ENCODE measurements around the gene AUTS2.

AUTS2 gene

GRCh38 chr7:70371652-70372051 is 773.4 kb downstream of the AUTS2 start:
- DNase-seq: no peak

- DNase-seq: peak; percentile 88
Measured at GRCh38 chr7:70372768-70373515, 774.7 kb downstream of the AUTS2 start.

GRCh38 chr7:70374772-70375533 is 776.7 kb downstream of the AUTS2 start:
- peak; percentile 48 for DNase-seq

GRCh38 chr7:70376561-70377031 is 778.3 kb downstream of the AUTS2 start:
- peak; percentile 41 for DNase-seq

- no peak for DNase-seq
Measured at GRCh38 chr7:70377957-70378356, 779.7 kb downstream of the AUTS2 start.

- no peak for DNase-seq
Measured at GRCh38 chr7:70379210-70379609, 780.9 kb downstream of the AUTS2 start.

GRCh38 chr7:70380421-70381015 is 782.2 kb downstream of the AUTS2 start:
- DNase-seq: no peak

- DNase-seq: peak; percentile 50
Measured at GRCh38 chr7:70383066-70383782, 784.9 kb downstream of the AUTS2 start.

GRCh38 chr7:70384024-70384423 is 785.7 kb downstream of the AUTS2 start:
- peak; percentile 49 for DNase-seq

- DNase-seq: no peak
Measured at GRCh38 chr7:70384891-70385290, 786.6 kb downstream of the AUTS2 start.

GRCh38 chr7:70387217-70387616 is 788.9 kb downstream of the AUTS2 start:
- DNase-seq: no peak

GRCh38 chr7:70389531-70390151 is 791.4 kb downstream of the AUTS2 start:
- no peak for DNase-seq

- DNase-seq: no peak
Measured at GRCh38 chr7:70390251-70390650, 792.0 kb downstream of the AUTS2 start.

- DNase-seq: no peak
Measured at GRCh38 chr7:70392256-70392876, 794.1 kb downstream of the AUTS2 start.

GRCh38 chr7:70392877-70393435 is 794.7 kb downstream of the AUTS2 start:
- DNase-seq: peak; percentile 18

GRCh38 chr7:70393956-70394355 is 795.7 kb downstream of the AUTS2 start:
- no peak for DNase-seq

GRCh38 chr7:70400829-70401380 is 802.6 kb downstream of the AUTS2 start:
- DNase-seq: peak; percentile 14

GRCh38 chr7:70402069-70402468 is 803.8 kb downstream of the AUTS2 start:
- DNase-seq: no peak

GRCh38 chr7:70405241-70405640 is 807.0 kb downstream of the AUTS2 start:
- no peak for DNase-seq

- peak; percentile 66 for DNase-seq
Measured at GRCh38 chr7:70406186-70406949, 808.1 kb downstream of the AUTS2 start.

- no peak for DNase-seq
Measured at GRCh38 chr7:70406950-70407209, 808.6 kb downstream of the AUTS2 start.

Data from NCI-H82 (cell line).